HFF-Myc (cell line): ENCODE data around the gene DDX20.
A peak's percentile ranks its signal among the peaks of the same experiment; 100 is the strongest.

Source experiments
- DNase-seq: peaks from one replicate; pipeline ENCODE4 v3.0.0-alpha.2; 2011; ENCODE audit warnings: low read depth; ENCODE audit errors: extremely low read depth
- H3K4me3 ChIP-seq: replicated peaks from 2 replicates; pipeline ENCODE4 v1.5.1; 2011; ENCODE audit warnings: low read depth, mild to moderate bottlenecking, control low read depth, low read length
- CTCF ChIP-seq: IDR thresholded peaks from 2 replicates; pipeline ENCODE4 v1.5.1; 2012; ENCODE audit warnings: mild to moderate bottlenecking, low read depth, low read length, control low read depth; ENCODE audit errors: missing control alignments

Gene DDX20

GRCh38 chr1:111784273-111784901, 28.7 kb downstream of the DDX20 start:
- H3K4me3 ChIP-seq, result no peak overlapping the region
- DNase-seq, result no peak
- no peak for TF ChIP-seq CTCF

- H3K4me3 ChIP-seq, result no peak overlapping the region
- no peak for TF ChIP-seq CTCF
- DNase-seq, result no peak
Measured at GRCh38 chr1:111786669-111787207, 31.0 kb downstream of the DDX20 start.

GRCh38 chr1:111789142-111789541, 33.4 kb downstream of the DDX20 start:
- no peak for TF ChIP-seq CTCF
- DNase-seq, result no peak
- no peak overlapping the region for H3K4me3 ChIP-seq

GRCh38 chr1:111789666-111790316, 34.1 kb downstream of the DDX20 start:
- no peak for TF ChIP-seq CTCF

GRCh38 chr1:111791776-111792175, 36.1 kb downstream of the DDX20 start:
- TF ChIP-seq CTCF, result no peak
- DNase-seq, result no peak
- H3K4me3 ChIP-seq, result no peak overlapping the region

More at GRCh38 chr1:111789666-111790316, 34.1 kb downstream of the DDX20 start:
- DNase-seq, result peak; percentile 9
- H3K4me3 ChIP-seq, result no peak overlapping the region

GRCh38 chr1:111792249-111792648, 36.5 kb downstream of the DDX20 start:
- DNase-seq, result no peak
- no peak for TF ChIP-seq CTCF
- H3K4me3 ChIP-seq, result no peak overlapping the region
